OCI-M1 (cell line): ENCODE results near the gene NGRN.

ENCODE experiments used
- DNase-seq: peaks from one replicate; lab custom pipeline; 2025; lab: John Stamatoyannopoulos, UW

Gene NGRN, protein sequence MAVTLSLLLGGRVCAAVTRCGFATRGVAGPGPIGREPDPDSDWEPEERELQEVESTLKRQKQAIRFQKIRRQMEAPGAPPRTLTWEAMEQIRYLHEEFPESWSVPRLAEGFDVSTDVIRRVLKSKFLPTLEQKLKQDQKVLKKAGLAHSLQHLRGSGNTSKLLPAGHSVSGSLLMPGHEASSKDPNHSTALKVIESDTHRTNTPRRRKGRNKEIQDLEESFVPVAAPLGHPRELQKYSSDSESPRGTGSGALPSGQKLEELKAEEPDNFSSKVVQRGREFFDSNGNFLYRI

DNA sequence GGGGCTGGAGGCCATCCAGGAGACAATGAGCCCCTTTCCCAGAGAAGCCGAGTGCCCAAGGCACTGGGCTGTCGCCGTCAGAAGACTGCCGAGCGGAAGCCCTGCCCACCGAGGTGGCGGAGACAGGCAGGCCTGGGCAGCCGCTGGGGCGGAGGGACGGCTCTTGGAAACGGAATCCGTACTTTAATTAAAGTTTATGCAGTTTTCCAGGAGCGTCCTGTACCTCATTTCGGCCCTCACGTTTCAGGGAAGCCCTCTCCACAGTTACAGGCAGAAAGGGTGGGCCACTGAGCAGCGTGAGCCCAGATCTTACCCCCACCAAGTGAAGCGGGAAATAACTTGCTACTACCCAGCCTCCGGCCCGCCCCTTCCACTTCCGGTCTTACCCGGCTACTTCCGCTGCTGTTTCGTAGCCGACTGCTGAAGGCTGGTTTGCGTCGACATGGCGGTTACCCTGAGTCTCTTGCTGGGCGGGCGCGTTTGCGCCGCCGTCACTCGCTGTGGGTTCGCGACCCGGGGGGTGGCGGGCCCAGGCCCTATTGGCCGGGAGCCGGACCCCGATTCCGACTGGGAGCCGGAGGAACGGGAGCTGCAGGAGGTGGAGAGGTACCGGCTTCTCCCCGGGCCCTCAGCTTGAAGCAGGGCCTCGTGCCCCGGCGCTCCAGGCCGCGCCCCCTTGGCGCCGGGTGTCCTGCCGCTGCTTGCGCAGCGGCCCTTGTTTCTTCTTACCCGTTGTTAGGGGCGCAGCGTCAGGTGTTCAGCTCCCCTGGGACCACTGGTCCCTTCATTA is at the start of gene NGRN:
Gene NGRN (plus strand): TSS at position 402 of the 790 bp plus-strand sequence. CDS start 41 bp downstream, at position 443.
- peak; percentile 94 for DNase-seq

DNA sequence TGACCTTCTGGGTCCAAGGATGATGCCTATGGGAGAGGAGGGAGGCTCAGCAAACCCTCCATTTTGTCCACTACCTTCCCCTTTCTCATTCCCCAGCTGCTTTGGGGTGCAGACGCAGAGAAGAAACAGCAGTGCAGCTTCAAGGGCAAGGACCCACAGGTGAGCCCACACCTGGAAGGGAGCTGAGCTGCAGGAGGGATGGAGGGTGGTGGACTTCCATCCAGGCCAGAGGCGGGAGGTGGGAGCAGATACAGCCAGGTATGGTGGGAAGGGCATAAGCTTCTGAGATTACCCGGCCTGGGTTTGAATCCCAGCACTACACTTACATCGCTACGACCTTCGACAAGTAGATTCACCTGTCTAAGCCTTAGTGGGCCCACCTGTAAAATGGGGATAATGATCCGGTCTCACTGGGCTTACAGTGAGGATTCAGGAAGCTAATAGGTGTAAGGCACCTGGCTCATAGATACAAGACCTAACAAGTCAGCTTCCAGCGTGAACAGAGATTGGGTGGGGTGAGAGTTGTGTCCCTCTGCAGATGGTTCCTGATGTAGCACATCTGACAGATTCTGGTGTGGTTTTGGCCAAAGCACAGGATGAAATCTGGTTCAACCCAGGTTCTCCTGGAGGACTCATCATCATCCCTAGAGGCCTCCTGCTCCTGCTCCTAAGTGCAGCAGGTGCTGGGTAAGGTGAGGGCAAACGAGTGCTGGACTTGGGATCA is 47.6 kb upstream of the NGRN start:
- DNase-seq, result no peak

DNA sequence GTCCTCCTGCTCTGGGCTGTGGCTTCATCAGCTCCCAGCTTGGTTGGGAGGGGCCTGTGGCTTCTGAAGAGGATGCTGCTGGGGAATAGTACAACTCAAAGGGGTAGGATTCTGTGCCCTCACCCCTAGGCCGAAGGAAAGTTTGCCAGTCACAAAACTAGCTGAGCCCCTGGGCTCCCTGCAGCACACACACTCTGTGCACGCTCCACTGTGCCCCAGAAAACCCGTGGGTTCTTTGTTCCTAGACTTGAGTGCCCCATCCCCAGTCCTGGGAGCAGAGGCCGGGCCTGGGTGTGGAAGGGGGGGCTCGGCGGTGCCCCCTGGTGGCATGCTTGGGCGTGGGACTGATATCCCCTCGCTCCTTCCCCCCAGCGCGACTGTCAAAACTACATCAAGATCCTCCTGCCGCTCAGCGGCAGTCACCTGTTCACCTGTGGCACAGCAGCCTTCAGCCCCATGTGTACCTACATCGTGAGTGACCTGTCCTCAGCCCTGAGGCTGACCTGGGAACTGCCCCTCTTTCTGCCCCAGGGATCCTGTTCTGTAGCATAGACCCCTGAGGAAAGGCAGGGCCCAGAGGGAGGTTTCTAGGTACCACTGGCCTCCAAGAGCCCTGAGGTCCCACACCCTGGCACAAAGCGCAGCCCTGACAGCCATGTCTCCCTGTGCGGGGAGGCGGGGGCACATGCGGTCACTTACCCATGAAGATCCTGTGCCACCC is 45.9 kb upstream of the NGRN start:
- peak; percentile 58 for DNase-seq

DNA sequence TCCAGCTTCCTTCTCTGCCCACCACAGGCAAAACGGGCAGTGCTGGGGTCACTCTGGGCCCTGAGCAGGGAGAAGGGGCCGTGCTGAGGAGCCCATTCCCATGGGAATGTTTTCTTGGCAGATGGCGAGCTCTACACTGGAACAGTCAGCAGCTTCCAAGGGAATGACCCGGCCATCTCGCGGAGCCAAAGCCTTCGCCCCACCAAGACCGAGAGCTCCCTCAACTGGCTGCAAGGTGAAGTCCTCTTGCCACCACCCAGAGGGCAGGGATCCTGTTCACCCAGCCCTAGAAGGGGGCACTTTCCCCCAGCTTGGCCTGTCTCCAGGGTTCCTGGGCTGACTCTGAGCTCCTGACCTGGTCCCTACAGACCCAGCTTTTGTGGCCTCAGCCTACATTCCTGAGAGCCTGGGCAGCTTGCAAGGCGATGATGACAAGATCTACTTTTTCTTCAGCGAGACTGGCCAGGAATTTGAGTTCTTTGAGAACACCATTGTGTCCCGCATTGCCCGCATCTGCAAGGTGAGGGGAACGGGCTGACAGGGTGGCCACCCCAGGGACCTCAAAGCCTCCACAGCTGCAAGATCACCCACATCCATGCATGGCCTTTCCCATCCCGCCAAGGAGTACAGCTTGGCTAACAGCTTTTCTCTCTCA is 44.1 kb upstream of the NGRN start:
- peak; percentile 45 for DNase-seq

DNA sequence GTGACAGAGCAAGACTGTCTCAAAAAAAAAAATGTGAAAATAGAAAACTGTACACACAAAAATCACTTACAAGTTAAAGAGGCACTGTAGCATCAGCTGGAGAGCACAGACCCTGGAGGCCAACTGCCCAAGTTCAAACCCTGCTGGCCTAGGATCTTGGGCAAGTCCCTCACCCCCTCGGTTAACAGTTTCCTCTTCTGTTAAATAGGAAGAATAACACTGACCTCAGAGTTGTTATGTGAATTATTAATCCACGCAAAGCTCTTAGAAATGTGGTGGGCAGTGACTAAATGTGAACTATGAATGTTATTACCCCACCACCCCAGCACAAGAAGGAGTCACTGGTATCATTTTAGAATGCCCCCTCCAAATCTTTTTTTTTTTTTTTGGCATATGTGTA is 42.9 kb upstream of the NGRN start:
- no peak for DNase-seq

DNA sequence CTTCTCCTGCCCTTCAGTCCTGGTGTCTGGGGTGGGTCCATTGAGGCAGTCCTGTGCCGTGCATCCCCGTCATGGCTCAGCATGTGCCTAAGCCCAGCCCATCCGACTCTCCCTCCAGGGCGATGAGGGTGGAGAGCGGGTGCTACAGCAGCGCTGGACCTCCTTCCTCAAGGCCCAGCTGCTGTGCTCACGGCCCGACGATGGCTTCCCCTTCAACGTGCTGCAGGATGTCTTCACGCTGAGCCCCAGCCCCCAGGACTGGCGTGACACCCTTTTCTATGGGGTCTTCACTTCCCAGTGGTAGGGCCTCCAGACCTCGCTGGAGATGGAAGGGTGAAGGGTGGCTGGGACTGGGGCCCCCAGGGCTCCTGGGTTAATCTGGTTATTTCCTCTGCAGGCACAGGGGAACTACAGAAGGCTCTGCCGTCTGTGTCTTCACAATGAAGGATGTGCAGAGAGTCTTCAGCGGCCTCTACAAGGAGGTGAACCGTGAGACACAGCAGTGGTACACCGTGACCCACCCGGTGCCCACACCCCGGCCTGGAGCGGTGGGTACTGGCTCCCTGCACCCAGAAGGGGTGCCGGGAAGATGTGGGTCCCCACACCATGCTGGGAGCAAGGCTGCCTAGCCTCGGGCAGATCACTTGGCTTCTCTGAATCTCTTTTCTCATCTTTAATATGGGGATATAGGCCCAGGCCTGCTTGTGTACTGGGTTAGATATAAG is 41.9 kb upstream of the NGRN start:
- DNase-seq, result no peak

DNA sequence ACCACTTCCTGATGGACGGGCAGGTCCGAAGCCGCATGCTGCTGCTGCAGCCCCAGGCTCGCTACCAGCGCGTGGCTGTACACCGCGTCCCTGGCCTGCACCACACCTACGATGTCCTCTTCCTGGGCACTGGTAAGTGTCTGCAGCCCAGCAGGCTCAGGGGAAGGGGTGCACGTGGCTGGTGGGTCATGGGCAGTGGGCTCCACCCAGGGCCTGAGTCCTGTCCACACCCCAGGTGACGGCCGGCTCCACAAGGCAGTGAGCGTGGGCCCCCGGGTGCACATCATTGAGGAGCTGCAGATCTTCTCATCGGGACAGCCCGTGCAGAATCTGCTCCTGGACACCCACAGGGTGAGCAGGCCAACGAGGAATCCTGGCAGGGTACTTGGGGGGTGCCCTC is 40.4 kb upstream of the NGRN start:
- no peak for DNase-seq

DNA sequence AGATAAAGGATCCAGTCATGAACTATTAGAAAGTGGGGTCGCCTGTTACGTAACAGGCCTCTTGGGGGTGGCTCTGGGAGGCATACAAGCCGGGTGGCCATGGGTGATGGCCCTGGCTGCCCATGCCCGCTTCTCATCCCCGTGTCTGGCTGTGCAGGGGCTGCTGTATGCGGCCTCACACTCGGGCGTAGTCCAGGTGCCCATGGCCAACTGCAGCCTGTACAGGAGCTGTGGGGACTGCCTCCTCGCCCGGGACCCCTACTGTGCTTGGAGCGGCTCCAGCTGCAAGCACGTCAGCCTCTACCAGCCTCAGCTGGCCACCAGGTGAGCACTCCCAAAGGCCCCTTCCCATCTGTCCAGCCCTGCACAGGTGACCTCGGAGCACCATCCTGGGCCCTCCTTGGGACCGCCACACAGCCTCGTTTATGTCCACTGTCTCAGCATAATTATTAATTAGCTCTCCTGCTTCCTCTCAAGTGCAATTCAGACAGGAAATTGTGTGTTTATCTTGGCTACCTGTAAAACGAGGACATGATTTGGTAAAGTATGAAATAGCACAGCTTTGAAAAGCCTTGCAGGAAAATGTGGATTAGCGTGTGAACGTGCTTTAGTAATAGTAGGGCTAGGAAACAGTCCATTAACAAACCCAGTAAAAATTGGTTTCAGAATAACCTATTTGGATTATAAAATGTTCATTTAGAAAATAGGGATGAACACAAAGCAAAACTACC is 39.8 kb upstream of the NGRN start:
- DNase-seq, result no peak

DNA sequence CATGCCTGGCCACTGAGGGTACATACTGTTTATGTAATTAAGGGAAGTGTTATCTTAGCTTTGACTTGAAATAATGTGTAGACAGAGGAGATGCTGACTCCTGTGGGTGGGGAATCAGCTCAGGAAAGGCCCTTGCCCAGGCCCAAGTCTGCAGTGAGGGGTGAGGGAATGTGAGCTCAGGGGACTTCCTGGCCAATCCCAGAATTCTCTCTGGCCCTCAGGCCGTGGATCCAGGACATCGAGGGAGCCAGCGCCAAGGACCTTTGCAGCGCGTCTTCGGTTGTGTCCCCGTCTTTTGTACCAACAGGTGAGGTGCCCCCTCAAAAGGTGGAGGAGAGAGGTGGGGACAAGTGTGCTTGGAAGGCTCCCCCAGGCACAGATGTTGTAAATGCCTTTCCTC is 38.1 kb upstream of the NGRN start:
- DNase-seq, result no peak

DNA sequence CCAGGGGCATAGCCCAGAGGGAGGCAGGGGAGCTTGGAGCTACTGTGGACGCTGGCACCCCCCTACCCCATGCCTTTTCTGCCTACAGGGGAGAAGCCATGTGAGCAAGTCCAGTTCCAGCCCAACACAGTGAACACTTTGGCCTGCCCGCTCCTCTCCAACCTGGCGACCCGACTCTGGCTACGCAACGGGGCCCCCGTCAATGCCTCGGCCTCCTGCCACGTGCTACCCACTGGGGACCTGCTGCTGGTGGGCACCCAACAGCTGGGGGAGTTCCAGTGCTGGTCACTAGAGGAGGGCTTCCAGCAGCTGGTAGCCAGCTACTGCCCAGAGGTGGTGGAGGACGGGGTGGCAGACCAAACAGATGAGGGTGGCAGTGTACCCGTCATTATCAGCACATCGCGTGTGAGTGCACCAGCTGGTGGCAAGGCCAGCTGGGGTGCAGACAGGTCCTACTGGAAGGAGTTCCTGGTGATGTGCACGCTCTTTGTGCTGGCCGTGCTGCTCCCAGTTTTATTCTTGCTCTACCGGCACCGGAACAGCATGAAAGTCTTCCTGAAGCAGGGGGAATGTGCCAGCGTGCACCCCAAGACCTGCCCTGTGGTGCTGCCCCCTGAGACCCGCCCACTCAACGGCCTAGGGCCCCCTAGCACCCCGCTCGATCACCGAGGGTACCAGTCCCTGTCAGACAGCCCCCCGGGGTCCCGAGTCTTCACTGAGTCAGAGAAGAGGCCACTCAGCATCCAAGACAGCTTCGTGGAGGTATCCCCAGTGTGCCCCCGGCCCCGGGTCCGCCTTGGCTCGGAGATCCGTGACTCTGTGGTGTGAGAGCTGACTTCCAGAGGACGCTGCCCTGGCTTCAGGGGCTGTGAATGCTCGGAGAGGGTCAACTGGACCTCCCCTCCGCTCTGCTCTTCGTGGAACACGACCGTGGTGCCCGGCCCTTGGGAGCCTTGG is 37.4 kb upstream of the NGRN start:
- DNase-seq, result no peak

DNA sequence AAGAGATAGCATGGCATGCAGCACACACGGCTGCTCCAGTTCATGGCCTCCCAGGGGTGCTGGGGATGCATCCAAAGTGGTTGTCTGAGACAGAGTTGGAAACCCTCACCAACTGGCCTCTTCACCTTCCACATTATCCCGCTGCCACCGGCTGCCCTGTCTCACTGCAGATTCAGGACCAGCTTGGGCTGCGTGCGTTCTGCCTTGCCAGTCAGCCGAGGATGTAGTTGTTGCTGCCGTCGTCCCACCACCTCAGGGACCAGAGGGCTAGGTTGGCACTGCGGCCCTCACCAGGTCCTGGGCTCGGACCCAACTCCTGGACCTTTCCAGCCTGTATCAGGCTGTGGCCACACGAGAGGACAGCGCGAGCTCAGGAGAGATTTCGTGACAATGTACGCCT is 36.5 kb upstream of the NGRN start:
- no peak for DNase-seq

DNA sequence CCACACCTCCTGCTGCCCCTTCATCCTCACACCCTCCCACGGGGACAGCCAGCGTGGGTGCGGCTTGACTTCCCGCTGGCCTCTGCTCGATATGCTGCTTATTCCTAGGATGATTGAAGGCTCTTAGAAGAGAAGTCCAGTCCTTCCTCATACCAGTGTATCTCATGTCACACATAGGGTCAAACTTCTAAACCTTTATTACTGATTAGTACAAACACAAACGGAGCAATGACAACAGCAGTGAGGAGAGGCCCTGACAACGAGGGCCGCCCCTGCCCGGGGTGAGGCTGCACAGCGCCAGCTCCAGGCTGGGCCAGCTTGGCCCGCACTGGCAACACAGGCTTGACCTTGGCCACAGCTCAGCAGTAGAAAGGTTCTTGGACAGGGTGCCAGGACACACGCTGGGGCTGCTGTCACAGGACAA is 35.4 kb upstream of the NGRN start:
- no peak for DNase-seq

DNA sequence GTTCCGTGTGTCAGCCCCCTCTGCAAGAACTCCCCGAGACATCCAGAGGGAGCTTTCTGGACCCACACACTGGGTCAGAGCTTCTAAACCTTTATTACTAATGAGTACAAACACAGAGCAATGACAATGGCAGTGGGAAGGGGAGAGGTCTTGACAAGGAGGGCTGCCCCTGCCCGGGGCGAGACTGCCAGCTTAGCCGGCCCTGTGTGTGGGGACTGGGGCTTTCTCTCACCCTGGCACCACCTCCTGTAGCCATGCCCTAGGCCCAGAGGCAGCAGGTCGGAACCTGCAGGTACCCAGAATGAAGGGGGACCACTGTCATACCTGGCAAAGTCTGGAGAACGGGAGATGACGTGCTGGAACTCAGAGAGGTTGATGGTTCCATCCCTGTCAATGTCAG is 34.9 kb upstream of the NGRN start:
- DNase-seq, result no peak

DNA sequence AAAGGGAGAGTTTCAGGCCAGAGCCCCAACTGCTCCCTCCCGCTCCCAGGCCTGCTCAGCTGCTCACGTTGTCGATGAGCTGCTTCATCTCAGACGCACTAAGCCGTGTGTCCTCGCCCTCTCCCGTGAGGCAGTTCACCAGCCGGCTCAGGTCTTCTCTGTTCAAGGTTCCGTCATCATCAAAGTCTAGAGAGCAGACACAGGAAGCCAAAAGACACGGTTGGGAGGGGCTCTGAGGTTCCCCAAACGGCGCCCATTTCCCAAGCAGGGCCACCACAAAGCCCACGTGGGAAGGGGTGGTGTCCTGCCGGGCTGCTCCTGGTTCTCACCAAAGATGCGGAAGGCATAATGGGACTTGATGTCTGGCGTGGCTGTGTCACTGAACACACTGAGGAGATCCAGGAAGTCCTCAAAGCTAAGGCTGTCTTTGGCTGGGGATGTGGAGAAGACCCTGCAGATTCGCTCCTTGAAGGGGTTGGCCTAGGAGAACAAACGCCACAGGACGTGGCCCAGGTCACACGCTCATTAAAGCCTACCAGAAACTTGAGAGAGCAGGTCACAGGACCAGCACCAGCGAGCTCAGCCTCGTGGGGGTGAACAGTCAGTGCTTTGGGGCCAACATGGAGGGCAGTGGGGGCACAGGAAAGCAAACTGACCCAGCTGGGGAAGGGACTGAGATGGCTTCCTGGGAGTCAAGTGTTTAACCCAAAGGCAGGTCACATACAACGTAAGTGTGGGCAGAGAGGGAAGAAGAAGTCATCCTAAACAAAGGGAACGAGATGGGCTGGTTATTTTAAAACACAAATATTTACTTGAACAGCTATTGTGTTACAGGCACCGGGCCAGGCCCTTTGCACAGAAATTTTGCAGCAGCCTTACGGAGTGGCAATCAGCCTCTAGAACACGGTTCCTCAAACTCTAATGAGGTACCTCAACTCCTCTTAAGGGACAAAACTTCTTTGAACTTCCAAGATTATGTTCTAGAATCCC is 34.1 kb upstream of the NGRN start:
- no peak for DNase-seq

DNA sequence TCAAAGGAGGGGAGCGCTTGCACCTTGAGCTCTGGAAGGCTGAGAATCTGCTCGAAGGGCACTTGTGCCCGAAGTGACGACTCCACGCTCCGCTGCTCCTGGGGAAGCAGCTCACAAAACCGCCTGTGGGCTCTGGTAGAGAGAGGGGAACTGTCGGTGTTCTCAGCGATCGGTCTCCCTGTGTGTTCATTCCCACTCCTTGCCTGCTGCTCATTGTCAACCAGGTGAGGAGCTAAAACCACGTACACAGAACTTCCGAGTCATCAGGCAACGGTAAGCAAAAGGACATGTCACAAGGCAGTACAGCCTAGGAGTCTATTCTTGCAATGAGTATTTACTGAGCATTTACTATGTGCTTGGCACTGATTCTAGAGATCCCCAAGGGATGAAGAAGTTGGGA is 33.3 kb upstream of the NGRN start:
- no peak for DNase-seq

DNA sequence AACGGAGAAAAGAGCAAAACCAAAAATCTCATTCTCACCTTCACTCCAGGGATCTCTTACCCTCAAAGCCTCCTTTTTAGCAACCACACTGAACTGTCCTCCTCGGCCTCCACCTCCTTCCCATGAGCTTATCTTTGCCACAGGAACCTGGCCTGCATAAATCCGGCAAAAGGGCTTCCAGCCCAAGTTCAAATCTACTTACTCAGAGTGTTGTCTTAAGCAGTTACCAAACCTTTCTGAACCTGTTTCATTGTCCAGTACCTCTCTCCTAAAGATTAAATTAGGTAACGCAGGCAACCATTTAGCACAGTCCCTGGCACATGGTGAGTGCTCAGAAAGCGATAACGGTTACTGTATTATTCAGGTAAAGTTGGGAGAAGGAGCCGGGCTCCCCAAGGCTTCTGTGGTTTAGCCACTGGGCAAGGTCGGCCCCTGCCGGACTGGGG is 32.5 kb upstream of the NGRN start:
- no peak for DNase-seq

DNA sequence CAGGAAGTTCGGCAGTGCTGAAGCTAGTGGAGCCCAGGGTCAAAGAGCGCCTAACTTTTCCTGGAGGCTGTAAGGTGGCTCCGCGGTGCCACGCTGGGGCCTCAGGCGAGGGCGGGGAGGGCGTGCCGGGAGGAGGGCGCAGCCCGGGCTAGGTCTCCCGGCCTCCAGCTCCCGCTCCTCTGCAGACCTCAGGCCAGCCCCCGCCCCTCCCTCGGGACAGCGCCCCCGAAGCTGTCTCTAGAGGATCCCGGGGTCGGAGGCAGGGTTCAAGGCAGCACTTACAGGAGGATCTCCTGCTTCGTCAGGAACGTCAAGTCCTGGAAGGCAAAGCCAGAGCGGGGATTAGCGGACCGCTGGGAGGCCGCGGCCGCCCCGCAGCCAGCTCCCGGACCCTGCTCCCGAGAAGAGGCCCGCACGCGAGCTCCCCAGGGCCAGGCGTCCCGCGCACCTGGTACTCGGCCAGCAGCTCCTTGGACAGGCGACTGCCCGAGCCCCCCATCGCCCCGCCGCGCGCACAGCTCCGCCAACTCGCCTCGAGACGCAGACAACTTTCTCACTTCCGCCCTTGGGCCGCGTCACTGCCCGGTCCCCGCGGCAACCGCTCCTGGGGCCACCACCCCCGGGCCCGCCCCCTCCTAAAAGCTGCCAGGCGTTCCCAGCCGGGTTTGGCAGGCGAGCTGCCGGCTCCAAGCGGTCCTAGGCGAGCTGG is 31.9 kb upstream of the NGRN start, which contains the start of gene CIB1:
Gene CIB1 (minus strand): TSS at position 555 of the 709 bp plus-strand sequence. CDS start 56 bp downstream, at position 499.
- peak; percentile 98 for DNase-seq
